ENCODE data around the gene GTF3C1.
"Not testable (repeated sequence)": the region's sequence is repeated elsewhere in the genome, so short reads cannot be mapped to it uniquely, and the experiment has no call there.

GTF3C1 gene

DNA sequence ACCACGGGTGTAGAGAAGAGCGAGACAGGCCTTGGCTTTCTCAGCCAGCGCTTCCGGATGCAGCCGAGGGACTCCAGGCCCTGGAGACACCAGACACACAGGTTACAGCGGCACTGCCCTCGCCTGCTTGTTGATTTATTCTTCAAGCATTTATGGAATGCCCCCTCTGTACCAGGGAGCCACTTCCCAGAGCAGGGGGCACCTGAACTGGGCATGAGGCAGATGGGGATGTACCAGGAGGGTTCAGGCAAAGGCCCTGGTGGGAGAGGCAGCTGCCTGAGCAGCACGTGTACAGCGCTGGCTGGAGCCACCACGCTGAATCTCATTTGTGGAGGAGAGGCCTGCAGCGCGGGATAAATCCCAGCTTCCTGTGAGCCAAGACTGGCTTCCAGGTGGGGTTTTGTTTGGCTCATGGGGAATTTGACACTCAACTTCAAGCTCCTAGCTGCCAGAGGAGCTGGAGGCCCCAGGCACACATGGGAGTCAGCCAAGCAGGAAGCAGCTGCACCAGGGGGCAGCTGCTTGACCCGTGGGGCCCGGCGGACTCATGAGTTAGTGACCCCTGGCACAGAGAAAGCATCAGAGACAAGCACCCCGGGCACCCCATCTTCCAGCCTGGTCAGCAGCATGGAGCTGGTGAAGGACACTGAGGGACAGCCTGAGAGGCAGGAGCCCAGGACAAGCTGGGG lies 88.1 kb downstream of the GTF3C1 start:
- no peak for DNase-seq

DNA sequence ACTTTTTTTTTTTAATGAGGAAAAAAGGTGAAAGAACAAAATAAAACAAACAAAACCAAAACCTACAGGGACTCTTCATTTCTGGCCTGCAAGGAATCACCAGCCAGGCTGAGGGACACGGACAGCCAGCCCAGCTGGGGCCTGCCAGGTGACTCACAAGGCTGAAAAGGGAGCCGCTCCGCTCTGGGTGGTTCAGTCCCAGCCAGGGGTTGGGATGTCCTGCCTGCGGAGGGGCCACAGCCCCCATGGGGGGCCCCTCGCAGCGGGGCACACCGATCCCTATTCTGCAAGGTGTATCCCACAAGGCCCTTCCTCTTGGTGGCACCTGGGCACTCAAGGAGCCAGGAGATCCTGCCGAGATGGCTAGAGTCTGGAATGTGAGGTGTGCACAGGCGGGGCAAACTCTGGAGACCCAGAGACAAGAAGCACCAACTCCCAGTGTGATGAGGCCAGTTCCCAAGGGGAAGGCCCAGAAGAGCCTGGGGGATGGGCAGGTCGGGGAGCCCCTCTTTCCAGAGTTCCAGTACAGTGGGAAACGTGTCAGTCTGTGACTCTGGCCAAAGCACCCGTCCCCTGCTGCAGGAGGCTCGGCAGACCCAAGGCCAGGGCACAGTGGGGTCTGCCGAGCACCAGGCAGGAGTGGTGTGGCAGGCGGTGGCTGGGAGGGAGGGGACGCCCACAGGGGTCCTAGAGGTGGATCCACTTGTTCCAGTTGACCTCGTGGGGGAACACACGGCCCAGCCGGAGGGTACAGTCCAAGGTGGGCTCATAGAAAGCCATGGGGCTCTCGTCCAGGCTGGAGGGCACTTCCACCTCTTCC lies 88.8 kb downstream of the GTF3C1 start:
- DNase-seq, result no peak

DNA sequence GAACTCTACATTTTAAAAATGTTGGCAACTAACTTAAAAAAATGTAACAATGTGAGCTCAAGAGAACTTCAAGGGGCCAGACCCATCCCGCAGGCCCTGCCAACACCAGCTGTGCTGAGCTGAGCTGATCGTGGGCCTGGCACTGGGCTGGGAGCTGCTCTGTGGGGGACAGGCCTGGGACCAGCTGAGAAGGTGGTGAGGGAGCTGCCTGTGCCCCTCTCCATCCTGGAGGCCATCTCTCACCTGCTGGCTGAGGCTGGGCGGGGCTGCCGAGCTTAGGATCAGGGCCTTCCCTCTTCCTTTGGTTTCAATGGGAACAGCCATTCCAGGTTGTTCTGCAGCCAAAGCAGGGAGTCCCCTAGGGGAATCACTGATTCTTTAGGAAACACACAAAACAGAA lies 89.5 kb downstream of the GTF3C1 start:
- DNase-seq, result no peak

DNA sequence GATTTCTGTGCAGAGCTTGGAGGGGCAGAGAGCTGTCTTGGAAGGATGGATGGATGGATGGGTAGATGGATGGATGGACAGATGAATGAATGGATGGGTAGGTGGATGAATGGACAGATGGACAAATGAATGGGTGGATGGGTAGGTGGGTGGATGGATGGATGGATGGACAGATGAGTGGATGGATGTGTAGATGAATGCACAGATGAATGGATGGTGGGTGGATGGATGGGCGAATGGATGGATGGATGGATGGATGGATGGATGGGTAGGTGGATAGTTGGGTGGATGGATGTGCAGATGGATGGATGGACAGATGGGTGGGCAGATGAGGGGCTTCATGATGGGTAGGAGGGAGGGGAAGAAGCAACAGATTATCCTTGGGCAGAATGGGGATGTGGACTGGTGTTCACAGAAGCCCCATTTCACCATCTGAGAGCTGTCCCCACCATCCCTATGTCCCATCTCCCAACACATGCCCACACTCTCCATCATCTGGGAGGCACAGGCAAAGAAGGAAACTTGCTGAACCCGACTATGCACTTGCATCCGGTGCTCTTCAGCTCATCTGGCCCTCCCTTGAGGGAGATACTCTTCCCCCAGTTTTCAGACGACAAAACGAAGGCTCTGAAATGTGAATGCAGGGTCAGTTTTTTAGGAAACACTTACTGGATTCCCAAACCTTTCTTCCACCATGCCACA lies 90.6 kb downstream of the GTF3C1 start:
- no peak for DNase-seq

DNA sequence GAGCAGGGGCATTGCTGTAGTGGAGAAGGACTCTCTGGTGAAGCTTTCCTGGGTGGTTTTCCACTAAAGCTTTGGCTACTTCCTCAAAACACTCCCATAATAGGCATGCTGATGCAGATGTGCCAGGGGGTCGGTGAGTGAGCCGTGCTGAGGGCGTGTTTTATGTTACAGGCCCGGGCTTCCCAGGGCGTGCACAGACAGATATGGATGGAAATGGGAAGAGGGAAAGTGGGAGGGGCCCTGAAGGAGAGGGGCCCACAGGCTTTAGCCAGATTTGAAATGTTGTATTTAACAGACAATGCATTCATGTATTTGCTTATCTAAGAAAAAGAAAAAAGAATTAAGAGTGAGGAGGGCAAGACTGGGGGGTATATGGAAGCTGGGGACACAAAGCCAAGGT lies 91.5 kb downstream of the GTF3C1 start:
- no peak for DNase-seq

DNA sequence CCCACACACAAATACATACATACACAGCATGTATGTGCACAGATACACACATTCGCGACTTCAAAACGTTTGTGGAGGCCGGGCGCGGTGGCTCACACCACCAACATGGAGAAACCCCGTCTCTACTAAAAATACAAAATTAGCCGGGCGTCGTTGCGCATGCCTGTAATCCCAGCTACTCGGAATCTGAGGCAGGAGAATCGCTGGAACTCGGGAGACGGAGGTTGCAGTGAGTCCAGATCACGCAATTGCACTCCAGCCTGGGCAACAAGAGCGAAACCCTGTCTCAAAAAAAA lies 92.2 kb downstream of the GTF3C1 start:
- DNase-seq, result not testable (repeated sequence)

DNA sequence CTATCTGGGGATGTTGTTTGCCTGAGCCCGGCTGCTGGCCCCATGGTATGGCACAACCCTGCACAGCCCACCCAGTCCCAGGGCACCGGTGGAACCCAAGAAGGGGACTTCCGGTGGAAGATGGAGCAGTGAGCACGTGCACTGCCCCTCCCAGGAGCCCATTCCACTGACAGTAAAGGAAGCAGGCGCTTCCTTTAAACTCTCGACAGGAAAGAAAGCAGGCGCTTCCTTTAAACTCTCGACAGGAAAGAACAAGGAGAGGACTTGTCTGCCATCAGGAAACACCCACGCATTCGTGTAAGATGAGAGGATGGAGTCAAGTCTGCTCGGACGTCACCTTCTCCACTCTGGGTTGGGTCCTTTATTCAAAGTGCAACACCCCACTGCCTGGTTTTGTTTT lies 94.0 kb downstream of the GTF3C1 start:
- no peak for DNase-seq

DNA sequence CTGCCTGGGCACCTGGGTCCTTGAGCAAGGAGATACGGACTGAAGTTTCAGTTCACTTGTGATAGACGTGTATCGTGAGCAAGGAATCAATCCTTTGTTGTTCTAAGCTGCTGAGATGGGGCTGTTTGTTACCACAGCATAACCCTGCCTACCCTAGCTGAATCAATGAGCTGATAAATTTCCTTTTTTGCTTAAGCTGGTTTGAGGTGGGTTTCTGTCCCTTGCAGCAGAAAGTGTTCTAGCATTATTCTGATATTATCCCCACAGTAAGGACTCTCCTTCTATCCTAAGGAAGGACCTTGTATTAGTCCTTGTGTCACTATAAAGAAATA lies 96.3 kb downstream of the GTF3C1 start:
- no peak for DNase-seq

DNA sequence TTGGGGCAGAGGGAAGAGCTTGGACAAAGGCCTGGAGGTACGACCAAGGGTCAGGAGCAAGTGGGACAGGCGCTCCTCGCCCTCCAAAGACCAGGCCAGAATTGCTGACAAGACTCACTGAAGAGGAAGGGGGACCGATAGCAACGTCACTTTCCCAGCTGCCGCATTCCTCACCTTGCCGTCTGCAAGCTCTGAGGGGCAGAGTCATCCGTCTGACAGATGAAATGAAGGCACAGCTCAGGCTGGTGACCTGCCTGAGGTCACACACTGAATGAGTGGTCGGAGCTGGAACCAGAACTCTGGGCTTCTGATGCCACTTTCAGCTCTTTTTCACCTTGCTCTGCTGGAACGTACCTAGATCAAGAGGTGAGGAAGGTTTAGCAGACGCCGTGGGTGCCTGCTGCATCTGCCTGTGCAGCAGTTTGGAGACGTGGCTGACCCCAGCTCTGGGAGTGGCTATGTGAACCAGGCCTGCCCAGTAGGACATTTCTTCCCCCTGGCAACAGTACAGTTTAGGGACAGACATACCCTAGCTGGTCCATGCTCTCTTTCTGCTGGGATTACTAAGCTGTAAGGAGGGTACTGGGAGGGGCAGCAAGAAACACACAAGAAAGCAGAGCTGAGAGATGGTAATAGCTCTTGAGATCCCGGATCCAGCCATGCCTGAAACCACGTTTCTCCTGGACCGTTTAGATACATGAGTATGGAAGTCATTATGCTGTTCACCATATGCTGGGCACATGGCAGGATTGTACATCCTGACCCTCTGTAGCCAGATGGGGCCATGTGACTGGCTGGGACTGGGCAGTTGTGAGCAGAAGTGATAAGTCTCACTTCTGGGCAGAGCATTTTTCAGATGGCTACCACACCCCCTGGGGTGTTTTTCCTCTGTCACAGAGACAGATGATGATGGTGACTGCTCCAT lies 96.9 kb downstream of the GTF3C1 start:
- DNase-seq, result no peak

DNA sequence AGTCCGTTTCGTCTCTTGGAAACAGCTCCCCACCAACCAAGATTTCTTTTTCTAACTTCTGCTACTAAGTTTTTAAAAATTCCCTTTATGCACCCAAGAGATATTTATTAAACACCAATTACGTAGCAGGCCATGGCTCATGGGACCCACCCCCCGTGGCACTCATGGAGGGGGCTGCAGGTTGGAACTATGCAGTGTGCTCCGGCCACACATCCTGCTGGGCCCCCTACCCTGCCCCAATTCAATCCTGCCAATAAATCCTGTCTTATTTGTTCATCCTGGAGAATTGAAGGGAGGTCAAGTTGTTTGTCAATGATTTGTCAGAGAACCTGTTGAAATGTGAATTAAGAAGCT lies 99.5 kb downstream of the GTF3C1 start:
- no peak for DNase-seq

DNA sequence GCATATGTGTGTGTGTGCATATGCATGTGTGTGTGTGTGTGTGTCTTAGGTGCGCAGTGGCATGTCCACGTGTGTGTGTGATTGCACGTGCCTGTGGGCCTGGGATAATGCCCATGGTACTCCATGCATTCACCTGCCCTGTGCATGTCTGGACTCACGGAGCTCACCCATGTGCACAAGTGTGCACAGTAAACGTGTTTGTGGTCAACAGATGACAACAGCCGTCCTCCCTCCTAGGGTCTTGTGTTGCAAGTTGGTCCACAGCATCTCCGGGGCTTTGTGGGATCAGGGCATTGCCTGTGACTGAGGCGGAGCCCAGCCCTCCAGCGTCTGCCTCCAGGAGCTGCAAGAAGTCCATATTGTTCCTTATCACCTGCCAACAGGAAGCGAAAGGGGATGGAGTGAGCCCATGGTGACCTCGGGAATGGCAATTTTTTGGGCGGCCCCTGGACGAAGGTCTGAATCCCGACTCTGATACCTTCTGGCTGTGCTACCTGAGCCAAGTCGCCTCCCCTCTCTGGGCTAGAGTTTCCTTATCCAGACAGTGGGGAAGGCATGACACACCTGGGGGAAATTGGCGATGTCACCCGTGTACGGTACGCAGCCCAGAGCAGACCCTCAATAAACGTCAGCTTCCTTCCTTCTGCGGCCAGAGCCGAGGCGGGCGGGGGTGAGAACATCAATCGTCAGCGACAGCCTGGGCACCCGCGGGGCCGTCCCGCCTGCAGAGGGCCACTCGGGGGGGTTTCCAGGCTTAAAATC lies 100.1 kb downstream of the GTF3C1 start:
- no peak for DNase-seq

DNA sequence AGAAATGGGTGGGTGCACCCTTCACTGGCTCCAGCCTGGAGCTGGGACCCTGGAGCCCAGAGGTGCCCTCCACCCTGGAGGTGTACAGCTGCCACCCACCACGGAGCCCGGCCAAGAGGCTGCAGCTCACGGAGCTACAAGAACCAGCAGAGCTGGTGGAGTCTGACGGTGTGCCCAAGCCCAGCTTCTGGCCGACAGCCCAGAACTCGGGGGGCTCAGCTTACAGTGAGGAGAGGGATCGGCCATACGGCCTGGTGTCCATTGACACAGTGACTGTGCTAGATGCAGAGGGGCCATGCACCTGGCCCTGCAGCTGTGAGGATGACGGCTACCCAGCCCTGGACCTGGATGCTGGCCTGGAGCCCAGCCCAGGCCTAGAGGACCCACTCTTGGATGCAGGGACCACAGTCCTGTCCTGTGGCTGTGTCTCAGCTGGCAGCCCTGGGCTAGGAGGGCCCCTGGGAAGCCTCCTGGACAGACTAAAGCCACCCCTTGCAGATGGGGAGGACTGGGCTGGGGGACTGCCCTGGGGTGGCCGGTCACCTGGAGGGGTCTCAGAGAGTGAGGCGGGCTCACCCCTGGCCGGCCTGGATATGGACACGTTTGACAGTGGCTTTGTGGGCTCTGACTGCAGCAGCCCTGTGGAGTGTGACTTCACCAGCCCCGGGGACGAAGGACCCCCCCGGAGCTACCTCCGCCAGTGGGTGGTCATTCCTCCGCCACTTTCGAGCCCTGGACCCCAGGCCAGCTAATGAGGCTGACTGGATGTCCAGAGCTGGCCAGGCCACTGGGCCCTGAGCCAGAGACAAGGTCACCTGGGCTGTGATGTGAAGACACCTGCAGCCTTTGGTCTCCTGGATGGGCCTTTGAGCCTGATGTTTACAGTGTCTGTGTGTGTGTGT lies 100.9 kb downstream of the GTF3C1 start:
- DNase-seq, result no peak

DNA sequence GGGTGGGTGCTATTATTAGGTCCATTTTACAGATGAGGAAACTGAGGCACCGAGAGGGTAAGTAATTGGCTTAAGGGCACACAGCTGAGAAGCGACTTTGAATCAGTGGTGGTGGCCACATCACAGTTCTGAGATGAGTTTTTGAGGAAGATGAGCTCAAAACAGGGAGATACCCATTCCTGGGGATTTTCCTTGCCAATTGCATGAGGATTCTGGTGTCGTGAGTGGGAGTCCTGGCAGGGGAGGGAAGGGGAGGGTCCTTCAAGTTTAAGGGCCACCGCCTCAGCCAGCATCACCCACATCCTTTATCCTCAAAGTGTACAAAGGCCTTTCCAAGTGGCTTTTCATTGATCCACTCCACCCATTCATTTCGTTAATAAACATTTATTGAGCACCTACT lies 102.4 kb downstream of the GTF3C1 start:
- DNase-seq, result no peak

DNA sequence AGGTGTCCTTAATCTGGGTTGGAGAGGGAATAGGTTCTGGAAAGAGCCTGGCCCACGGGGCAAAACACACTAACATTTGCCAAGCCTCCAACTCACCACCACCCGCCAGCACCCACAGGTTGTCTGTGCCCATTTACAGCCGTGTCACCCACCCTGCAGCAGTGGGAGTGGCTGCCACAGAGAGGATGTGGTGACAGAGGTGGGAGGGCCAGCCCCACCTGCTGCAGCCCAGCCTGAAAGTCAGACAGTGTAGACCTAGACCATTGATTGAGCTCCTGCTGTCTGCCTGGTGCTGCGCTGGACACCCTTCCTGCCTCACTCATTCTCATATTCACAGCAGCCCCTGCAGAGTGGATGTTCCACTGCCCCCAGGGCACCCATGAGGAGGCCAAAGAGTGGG lies 103.0 kb downstream of the GTF3C1 start:
- no peak for DNase-seq

DNA sequence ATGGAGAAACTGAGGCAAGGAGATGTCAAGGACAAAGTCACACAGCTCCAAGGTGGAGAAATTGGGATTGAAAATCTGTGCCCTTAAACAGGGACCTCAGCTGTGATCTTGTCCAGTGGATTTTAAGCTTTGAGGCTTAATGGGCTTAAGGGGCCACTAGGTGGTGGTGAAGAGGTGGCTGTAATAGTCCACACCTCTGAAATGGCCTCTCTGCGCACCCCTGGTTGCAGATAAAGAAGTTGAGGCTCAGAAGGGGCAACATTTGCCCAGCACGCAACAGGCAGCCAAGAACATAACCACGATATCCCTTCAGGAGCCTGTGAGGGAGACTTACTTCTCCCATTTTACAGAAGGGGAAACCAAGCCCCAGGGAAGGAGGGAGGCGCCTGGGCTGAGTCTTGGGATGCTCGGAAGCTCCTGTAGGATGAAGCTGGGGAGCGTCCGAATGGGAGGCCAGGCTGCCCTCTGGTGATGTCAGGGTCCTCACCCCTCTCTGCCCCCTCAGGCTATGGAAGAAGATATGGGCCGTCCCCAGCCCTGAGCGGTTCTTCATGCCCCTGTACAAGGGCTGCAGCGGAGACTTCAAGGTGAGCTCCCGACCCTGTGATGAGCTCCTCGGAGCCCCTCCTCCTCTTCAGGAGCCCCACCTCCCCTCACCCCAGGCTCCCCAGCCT lies 104.1 kb downstream of the GTF3C1 start:
- DNase-seq, result no peak

DNA sequence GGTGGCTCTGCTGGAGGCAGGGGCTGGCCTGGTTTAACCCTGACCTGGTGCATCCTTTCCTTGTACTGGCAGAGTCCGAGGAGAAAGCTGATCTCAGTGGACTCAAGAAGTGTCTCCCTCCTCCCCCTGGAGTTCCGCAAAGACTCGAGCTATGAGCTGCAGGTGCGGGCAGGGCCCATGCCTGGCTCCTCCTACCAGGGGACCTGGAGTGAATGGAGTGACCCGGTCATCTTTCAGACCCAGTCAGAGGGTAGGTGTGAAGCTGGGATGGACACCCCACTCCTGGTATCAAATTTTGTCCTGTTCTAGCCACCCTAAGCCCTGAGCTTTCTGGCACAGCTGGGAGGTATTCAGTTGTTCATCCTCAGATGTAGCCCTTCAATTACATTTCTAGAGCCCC lies 105.2 kb downstream of the GTF3C1 start:
- no peak for DNase-seq

DNA sequence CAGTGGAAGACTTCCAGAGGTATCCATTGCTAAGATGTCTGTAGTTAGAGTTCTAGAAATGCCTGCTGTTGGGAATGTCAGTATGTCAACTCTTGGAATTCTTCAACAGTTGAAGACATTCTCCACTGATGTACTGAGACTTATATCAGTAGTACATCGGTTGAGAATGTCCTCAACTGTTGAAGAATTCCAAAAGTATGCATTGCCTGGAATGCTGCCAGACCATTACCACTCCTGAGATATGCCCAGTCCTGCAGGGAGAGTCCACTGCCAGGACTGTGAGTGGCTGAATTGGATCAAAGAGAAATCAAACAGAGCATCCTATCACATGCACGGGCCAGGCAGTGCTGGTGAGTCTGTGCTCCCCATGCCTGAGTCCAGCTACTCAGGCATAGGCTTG lies 105.7 kb downstream of the GTF3C1 start:
- DNase-seq, result no peak

DNA sequence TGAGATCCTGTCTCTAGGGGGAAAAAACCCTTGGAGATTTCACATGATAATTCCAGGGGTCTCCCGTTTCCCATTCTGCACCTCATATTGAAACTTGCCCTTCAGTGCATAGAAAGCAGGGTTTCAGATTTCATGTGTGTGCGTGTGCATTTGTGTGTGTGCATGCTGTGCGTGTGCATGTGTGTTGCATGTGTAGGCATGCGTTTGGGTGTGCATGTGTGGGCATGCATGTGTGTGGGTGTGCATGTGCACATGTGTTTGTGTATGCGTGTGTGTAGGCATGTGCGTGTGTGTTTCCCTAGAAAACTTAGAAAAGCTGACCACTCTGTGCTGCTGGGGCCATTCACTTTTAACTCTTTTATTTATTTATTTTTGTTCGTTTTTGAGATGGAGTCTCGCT lies 107.7 kb downstream of the GTF3C1 start:
- DNase-seq, result no peak

DNA sequence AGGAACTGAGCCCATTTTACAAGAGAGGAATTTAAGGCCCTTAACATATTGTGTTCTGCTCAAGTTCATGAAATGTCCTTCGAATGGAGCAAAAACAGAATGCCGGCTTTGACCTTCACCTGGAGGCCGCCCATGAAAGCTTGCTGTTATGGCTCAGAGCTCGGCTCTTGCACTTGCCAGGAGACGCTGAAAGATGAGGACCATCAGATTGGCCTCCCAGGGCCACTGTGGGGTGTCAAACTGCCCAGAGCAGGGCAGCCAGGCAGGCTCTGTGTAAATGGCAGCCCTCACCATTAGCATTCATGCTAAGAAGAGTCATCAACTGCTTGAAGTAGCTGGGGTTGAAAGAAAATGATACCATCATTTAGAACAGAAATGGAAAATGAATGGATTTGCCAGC lies 108.4 kb downstream of the GTF3C1 start:
- DNase-seq, result no peak

DNA sequence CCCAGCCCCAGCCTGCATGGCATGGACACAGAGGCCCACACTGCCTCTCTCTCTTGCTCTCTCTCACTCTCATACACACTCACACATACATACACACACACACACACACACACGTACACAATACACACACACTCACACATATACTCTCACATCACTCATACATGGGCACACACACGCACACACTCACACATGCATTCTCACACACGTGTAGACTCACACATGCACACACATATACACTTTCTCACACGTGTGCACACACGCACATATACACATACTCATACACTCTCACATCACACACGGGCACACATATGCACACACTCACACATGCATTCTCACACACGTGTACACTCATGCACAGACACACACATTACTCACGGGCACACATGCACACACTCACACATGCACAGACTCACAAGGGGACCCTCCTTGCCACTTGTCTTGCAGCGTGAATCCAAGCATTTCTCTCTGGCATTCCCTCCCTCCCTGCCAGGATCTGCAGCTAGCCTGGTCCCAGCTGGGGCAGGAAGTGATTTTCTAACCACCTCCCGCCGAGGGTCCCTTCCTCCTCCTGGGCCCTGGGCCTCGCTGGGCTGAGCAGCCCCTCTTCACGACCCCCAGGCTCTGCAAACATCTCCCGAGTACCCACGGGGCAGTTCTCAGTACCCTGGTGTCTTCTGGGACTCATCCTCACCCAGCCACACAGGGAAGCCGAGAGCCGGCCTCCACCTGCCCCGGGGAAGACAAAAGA lies 110.3 kb downstream of the GTF3C1 start:
- DNase-seq, result no peak

All from hippocampal formation (tissue), 2 donors.